GM12873 (cell line): Measurements from ENCODE around the gene PTF1A.

ENCODE experiments used
- TF ChIP-seq, protein P1 (sequence below): IDR thresholded peaks from 2 replicates; pipeline ENCODE4 v1.5.1; 2012; ENCODE audit warnings: low read depth, mild to moderate bottlenecking, moderate library complexity, low read length, control low read depth; ENCODE audit not compliant: insufficient read depth; ENCODE audit errors: missing control alignments

Gene PTF1A

DNA sequence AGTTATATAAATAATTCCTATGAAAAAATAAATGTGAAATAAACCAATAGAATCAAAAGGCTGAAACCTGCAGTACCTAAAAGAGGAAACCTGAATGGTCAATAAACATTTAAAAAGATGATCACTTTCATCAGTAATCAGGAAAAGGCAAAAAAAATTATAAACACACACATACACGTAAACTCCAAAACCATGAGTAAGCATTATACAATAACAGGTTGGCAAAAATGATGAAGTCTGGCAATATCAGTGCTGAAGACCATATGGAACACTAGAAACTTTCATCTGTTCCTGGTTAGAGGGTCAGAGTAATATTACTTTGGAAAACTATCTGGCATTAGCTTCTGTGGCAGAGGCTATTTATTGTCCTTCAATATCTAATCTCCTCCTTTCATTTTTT is 38.5 kb downstream of the PTF1A start:
- TF ChIP-seq, protein P1, sequence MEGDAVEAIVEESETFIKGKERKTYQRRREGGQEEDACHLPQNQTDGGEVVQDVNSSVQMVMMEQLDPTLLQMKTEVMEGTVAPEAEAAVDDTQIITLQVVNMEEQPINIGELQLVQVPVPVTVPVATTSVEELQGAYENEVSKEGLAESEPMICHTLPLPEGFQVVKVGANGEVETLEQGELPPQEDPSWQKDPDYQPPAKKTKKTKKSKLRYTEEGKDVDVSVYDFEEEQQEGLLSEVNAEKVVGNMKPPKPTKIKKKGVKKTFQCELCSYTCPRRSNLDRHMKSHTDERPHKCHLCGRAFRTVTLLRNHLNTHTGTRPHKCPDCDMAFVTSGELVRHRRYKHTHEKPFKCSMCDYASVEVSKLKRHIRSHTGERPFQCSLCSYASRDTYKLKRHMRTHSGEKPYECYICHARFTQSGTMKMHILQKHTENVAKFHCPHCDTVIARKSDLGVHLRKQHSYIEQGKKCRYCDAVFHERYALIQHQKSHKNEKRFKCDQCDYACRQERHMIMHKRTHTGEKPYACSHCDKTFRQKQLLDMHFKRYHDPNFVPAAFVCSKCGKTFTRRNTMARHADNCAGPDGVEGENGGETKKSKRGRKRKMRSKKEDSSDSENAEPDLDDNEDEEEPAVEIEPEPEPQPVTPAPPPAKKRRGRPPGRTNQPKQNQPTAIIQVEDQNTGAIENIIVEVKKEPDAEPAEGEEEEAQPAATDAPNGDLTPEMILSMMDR, result no peak

DNA sequence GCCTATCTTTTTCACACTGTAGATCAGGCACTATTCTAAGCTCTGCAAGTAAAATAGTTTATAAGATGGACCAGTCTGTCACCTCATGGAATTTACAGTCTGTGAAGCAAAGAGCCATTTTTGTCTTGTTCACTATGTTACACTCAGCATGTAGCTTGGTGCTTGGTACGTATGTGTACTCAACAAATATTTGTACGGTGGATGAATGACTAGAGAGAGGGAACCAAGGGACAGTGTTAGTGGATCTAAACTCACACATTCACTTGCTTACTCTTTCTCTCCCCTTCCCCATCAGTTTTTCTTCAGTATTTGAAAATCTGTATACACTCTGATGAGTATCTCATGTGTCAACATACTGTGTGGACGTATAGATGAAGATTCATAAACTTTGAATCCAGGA is 45.9 kb downstream of the PTF1A start:
- TF ChIP-seq, protein P1, result no peak
